Prostate gland (tissue), 2 donors: Measurements from ENCODE around the gene GNA12.

Experiments
- CTCF ChIP-seq, 4 experiments: fragments of 200-600 bp in 2 of 4; fragments of 450-650 bp in 2 of 4; sonication (generic) in 2 of 4; IDR thresholded peaks; 1 replicate in 3 of 4; 2 replicates in 1 of 4; pipeline ENCODE4 v1.5.1; 2016 to 2019; ENCODE audit warnings: antibody characterized with exemption in 4 of 4, mild to moderate bottlenecking in 2 of 4, moderate library complexity in 2 of 4
- POLR2A ChIP-seq: fragments of 450-650 bp; IDR thresholded peaks from one replicate; pipeline ENCODE4 v1.6.1; 2016; ENCODE audit warnings: antibody characterized with exemption, mild to moderate bottlenecking

GRCh38 chr7:2840458-2840857 lies 3.6 kb downstream of the GNA12 start:
- TF ChIP-seq CTCF (IDR thresholded peaks at IDR 0.05) (no peak), POLR2A (no peak)
